K562 (cell line): Measurements from ENCODE around the gene KCNIP2. TPM values are rescaled to one million over a fixed set of nuclear protein-coding genes. Genes with fewer than 3 reads are reported as not detected.

Experiments
- ATAC-seq: fragments of 200-7000 bp; cut with Tn5 transposase; 3 replicates; pipeline ENCODE4 v1.9.1; 2020; ENCODE audit warnings: moderate library complexity
- BruUV-seq: library from RNA; stranded (reverse); fragments of 400-500 nt; replicated peaks from 2 replicates; lab custom pipeline; 2021; lab: Mats Ljungman, UMichigan
- CTCF ChIA-PET: fragments of 300-600 bp; formaldehyde crosslinking; extraction: SDS; loops from one replicate; lab custom pipeline; 2021; ENCODE audit warnings: low intra/inter-chr PET ratio; lab: Yijun Ruan, JAX
- POLR2A ChIA-PET: fragments of 300-600, 350-650 bp; sonication (Branson Sonifier 250); formaldehyde crosslinking; extraction: SDS; loops from one replicate; lab custom pipeline; 2021; ENCODE audit warnings: antibody characterized with exemption, inconsistent platforms; lab: Yijun Ruan, JAX
- DNase-seq, 4 experiments: peaks; one replicate each; pipeline versions ENCODE4 v3.0.0 to v3.0.0-alpha.2; 2011 to 2018; ENCODE audit warnings: low spot score in 3 of 4, mixed read lengths in 3 of 4; ENCODE audit errors: extremely low read depth in 1 of 4
- FAIRE-seq: peaks from 2 replicates; lab custom pipeline; 2011; peaks lifted over from hg19 to GRCh38; lab: Jason Lieb, UNC
- H2AFZ ChIP-seq: 2 replicates; pipeline ENCODE4 v1.6.0; 2011; ENCODE audit warnings: low read depth, low read length, control low read depth, inconsistent platforms
- H3K27ac ChIP-seq: fragments of 200-600 bp; 3 replicates; pipeline ENCODE4 v1.8.0; 2011; ENCODE audit warnings: low read depth, mild to moderate bottlenecking, control low read depth, inconsistent platforms, low read length, moderate library complexity, mixed read lengths; ENCODE audit errors: extremely low read depth
- H3K27me3 ChIP-seq, 2 experiments: fragments of 300-600 bp in 1 of 2; 2 replicates in 1 of 2; 3 replicates in 1 of 2; pipeline versions ENCODE4 v1.6.0 to v1.8.0; 2011; ENCODE audit warnings: inconsistent platforms in 2 of 2, low read length in 2 of 2, mild to moderate bottlenecking in 1 of 2, mixed read lengths in 1 of 2, moderate library complexity in 1 of 2; ENCODE audit not compliant: control insufficient read depth in 2 of 2, insufficient read depth in 2 of 2
- H3K36me3 ChIP-seq: fragments of 300-600 bp; 3 replicates; pipeline ENCODE4 v1.8.0; 2011; ENCODE audit warnings: mild to moderate bottlenecking, low read length, inconsistent platforms; ENCODE audit not compliant: control insufficient read depth, insufficient read depth
- H3K4me1 ChIP-seq, 2 experiments: fragments of 200-600 bp in 1 of 2; replicated peaks in 1 of 2; 2 replicates in 1 of 2; 3 replicates in 1 of 2; pipeline versions ENCODE4 v1.5.1 to v1.8.0; 2011; ENCODE audit warnings: inconsistent platforms in 2 of 2, low read length in 2 of 2, mild to moderate bottlenecking in 1 of 2, mixed read lengths in 1 of 2, moderate library complexity in 1 of 2; ENCODE audit not compliant: control insufficient read depth in 2 of 2, insufficient read depth in 2 of 2
- H3K4me2 ChIP-seq: 2 replicates; pipeline ENCODE4 v1.6.1; 2011; ENCODE audit warnings: low read length, control low read depth, inconsistent platforms, mixed read lengths; ENCODE audit not compliant: insufficient read depth
- H3K4me3 ChIP-seq: fragments of 200-600 bp; sonication (generic), shearing (Covaris generic); 2 replicates; pipeline ENCODE4 v1.5.1; 2016; ENCODE audit warnings: control low read depth, inconsistent platforms
- H3K79me2 ChIP-seq: fragments of 200-600 bp; 3 replicates; pipeline ENCODE4 v1.8.0; 2011; ENCODE audit warnings: low read length, inconsistent platforms; ENCODE audit not compliant: control insufficient read depth, insufficient read depth
- H3K9ac ChIP-seq, 2 experiments: 2 replicates each; pipeline versions ENCODE4 v1.6.0 to v1.6.1; 2011; ENCODE audit warnings: low read depth in 2 of 2, low read length in 2 of 2, control low read depth in 1 of 2, inconsistent platforms in 1 of 2, mild to moderate bottlenecking in 1 of 2, mixed read lengths in 1 of 2; ENCODE audit not compliant: insufficient read depth in 1 of 2
- H3K9me1 ChIP-seq: one replicate; pipeline ENCODE4 v1.6.0; 2011; ENCODE audit warnings: inconsistent platforms, mild to moderate bottlenecking, low read length, moderate library complexity; ENCODE audit not compliant: control insufficient read depth, insufficient read depth
- H3K9me3 ChIP-seq: replicated peaks from 2 replicates; pipeline ENCODE4 v1.5.1; 2011; ENCODE audit warnings: low read depth, low read length, inconsistent platforms; ENCODE audit not compliant: control insufficient read depth, insufficient read depth
- H4K20me1 ChIP-seq: replicated peaks from 2 replicates; pipeline ENCODE4 v1.6.1; 2011; ENCODE audit warnings: low read length, inconsistent platforms, mixed read lengths; ENCODE audit not compliant: control insufficient read depth, insufficient read depth
- FOS ChIP-seq: IDR thresholded peaks from 3 replicates; pipeline ENCODE4 v1.6.1; 2011; ENCODE audit not compliant: insufficient read length; ENCODE audit errors: extremely low read depth
- TSHZ1 ChIP-seq: fragments of 250-450 bp; sonication (Bioruptor Pico); IDR thresholded peaks from 2 replicates; pipeline ENCODE4 v1.4.0; 2020; ENCODE audit warnings: mild to moderate bottlenecking, moderate library complexity
- ZNF23 ChIP-seq: fragments of 250-450 bp; sonication (Bioruptor Pico); IDR thresholded peaks from 2 replicates; pipeline ENCODE4 v1.4.0; 2020; ENCODE audit warnings: mild to moderate bottlenecking
- whole genome bisulfite sequencing: fragments of 100-300 bp; shearing (Covaris generic); methylation state at CpG from one replicate; pipeline ENCODE4 v1.1.6; 2016; ENCODE audit warnings: low coverage, mixed read lengths; ENCODE audit not compliant: insufficient coverage; ENCODE audit errors: missing lambda C conversion rate; 5-methylcytosine and 5-hydroxymethylcytosine counted together
- in situ Hi-C: fragments of 300-500 bp; cut with MboI; formaldehyde crosslinking; loops from 4 replicates; pipeline ENCODE4 v1.15.0; 2018; ENCODE audit warnings: inconsistent platforms, mixed read lengths
- intact Hi-C: fragments of 100-400 bp; cut with micrococcal nuclease; formaldehyde crosslinking; loops from 2 replicates; pipeline ENCODE4 v1.14.2; 2022
- polyA plus RNA-seq, 8 experiments: library from polyadenylated mRNA; depleted of rRNA in 4 of 8; stranded (reverse) in 5 of 8; unstranded in 3 of 8; fragments of >200 nt; fragmentation: Nextera tagmentation in 2 of 8; fragmentation: Illumina TruSeq in 1 of 8; extraction: Ambion mirVana in 2 of 8; extraction: Trizol in 1 of 8; gene quantifications; 2 replicates each; pipeline versions ENCODE4 v1.2.1 to v1.2.3, GENCODE V29; 2011 to 2014; ENCODE audit warnings: inconsistent platforms in 1 of 8, missing spikeins in 1 of 8
- total RNA-seq, 7 experiments: library from RNA; depleted of rRNA in 6 of 7; stranded (reverse); fragments of >200 nt in 6 of 7; fragmentation: Illumina TruSeq in 2 of 7; extraction: Trizol in 2 of 7; gene quantifications; 2 replicates each; pipeline versions ENCODE4 v1.2.1 to v1.2.3, GENCODE V29; 2011 to 2021; ENCODE audit warnings: low replicate concordance in 1 of 7

The KCNIP2 gene
- total and polyA plus RNA-seq, 9 of the 15 experiments (the other 6 are each of a cell fraction or from before 2014, with no cell fraction given) = 2.5 to 7.6 (median 4.1) TPM

GRCh38 chr10:101851411-101852116 is 8.0 kb upstream of the KCNIP2 start:
- DNase-seq (no peak), ATAC-seq (no peak), FAIRE-seq (no peak)
- Histone ChIP-seq H4K20me1 (no peaks in the 10 kb centered on the region), H3K9me1 (no peaks in the 10 kb centered on the region), H3K27ac (no peak overlapping the region), H3K36me3 (no peaks in the 10 kb centered on the region), H3K27me3 (no peaks in the 10 kb centered on the region), H3K4me2 (no peak overlapping the region), H3K4me3 (no peak overlapping the region), H2AFZ (no peak overlapping the region), H3K4me1 (no peaks in the 10 kb centered on the region), H3K9ac (no peak overlapping the region), H3K79me2 (no peaks in the 10 kb centered on the region), H3K9me3 (no peaks in the 10 kb centered on the region)
- BruUV-seq = no TSS peak
- intact Hi-C loops = no loop called here
- CTCF ChIA-PET = no interaction called here
- in situ Hi-C loops = no loop called here
- TF ChIP-seq TSHZ1 (CRISPR knock-in tag) (no peak), FOS (no peak), ZNF23 (CRISPR knock-in tag) (no peak)
- WGBS = no CpG with 5 or more reads among the region's 4 CpGs
- POLR2A ChIA-PET = no interaction called here
